ENCODE data around the gene FOXJ3.

FOXJ3 gene

GRCh38 chr1:42144711-42145388 lies 190.2 kb downstream of the FOXJ3 start:
- no peak for DNase-seq (ENCODE audit: low read depth in 2 of 2)

GRCh38 chr1:42143896-42144710 lies 190.9 kb downstream of the FOXJ3 start:
- DNase-seq (ENCODE audit: low read depth in 2 of 2): no peak

DNA sequence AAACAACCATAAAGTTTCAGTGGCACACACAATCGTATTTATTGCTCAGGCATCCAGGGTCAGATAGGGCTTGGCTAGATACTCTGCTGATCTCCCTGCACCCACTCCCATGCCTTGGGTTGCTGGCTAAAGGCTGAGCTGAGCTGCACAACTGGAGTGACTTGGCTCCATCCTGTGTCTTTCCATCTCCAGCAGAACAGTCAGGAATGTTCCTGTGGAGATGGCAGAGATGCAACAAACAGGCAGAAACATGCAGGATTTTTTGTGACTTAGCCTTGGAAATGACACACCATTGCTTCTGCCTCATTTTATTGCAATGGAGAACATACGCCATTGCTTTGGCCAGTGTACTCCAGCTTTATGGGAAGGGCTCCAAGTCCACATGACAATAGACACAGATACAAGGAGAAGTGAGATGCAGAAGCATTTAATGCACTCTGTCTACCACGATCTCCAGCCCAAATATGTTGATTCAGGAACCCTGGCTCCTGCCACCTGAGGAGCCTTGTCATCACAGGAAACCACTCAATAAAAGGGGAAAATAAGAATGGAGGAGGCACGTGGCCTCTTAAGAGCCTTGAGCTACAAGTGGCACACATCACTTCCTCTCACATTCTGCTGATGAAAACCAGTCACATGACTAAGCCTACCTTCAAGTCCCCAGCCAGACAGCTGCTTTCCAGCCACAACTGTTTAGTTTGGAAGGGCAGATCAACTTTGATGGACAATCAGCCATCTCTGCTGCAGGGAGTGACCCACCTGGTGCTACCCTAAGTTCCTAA lies 191.9 kb downstream of the FOXJ3 start:
- DNase-seq (ENCODE audit: low read depth in 2 of 2): no peak

DNA sequence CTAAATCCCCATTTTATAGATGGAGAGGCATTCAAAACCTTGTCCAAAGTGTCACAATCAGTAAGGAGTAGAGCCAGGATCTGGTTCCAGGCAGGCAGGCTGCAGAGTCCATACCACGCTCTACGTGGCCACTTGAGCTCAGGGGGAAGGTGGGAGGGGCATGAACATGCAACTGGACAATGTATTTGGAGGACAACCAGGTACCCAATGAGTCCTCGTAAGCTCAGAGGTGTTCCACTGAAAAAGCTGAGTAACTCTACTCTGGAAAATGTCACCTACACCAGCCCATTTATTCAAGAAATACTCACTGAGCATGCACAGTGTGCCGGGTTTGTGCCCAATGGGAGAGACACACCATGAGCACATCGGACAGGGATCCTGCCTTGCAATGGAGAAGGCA lies 193.1 kb downstream of the FOXJ3 start:
- DNase-seq (ENCODE audit: low read depth in 2 of 2): no peak

GRCh38 chr1:42140191-42140590 lies 194.8 kb downstream of the FOXJ3 start:
- no peak for DNase-seq (ENCODE audit: low read depth in 2 of 2)

DNA sequence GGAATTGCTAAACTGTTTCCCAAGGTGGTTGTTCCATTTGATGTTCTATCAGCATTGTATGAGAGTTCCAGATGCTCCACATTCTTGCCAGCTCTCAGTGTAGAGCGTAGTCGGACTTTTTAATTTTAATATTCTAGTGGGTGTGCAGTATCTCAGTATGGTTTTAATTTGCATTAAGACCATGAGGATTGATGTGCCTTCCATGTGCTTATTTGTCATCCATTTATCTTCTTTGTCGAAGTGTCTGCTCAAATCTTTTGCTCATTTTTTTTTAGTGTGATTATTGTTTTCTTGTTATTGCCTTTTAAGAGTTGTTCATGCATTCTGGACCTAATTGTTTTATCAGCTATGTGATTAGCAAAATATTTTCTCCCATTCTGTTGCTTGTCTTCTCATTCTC lies 195.6 kb downstream of the FOXJ3 start:
- DNase-seq (ENCODE audit: low read depth in 2 of 2): no peak

GRCh38 chr1:42138586-42138985 lies 196.4 kb downstream of the FOXJ3 start:
- DNase-seq (ENCODE audit: low read depth in 2 of 2): no peak

GRCh38 chr1:42137766-42138165 lies 197.3 kb downstream of the FOXJ3 start:
- no peak for DNase-seq (ENCODE audit: low read depth in 2 of 2)

DNA sequence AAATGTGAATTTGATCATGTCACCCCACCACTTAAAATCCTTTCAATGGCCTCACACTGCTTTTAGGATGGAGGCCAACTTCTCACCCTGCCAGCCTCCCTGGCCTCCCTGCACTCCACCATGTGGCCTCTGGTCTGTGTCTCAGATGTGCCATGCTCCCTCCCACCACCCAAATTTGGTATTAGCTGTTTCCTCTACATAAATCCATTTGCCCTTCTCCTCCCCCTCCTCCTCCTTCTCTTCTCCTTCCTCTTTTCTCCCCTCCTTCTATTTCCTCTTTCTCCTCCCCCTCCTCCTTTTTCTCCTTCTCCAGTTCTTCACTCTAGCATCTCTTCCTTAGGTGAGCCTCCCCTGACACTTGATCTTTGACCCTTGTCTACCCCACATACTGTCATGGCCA lies 198.6 kb downstream of the FOXJ3 start:
- no peak for DNase-seq (ENCODE audit: low read depth in 2 of 2)

DNA sequence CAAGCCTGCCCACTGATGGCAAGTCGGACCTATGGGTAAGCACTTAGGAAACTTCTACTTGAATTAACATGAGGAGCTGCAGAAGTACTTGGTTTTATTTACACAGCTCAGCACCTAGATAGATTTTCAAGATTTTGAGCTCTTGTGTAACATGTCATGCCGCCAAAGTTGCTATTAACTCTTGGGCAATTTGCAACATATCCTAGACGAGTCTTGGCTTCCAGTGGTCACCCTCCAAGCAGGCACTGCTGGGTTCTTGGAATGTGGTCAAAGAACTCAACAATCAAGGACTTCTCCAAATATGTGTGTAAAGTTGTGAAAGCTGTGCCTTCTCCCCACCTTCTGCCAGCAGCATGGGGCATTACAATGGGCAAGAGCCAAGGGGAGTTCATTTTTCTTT lies 199.6 kb downstream of the FOXJ3 start:
- no peak for DNase-seq (ENCODE audit: low read depth in 2 of 2)

- DNase-seq (ENCODE audit: low read depth in 2 of 2): no peak
Observed at GRCh38 chr1:42133809-42134526, 201.1 kb downstream of the FOXJ3 start.

DNA sequence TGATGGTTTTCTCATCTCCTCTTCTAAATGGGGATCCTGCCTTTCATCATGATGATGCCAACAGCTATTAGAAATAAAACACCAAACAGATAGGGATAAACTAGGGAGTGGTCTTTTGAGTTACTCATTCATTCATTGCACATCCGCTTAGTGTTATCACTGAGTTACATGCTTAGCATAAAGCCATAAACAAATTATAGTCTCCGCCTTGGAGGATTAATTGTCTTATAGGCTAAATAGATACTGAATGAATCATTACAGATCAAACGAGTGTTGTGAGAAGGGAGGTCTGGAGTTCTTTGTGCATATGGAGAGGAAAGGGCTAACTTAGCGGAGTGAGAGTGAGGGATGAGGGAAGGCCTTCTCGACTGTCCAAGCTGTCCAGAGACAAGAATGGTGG lies 201.6 kb downstream of the FOXJ3 start:
- no peak for DNase-seq (ENCODE audit: low read depth in 2 of 2)

DNA sequence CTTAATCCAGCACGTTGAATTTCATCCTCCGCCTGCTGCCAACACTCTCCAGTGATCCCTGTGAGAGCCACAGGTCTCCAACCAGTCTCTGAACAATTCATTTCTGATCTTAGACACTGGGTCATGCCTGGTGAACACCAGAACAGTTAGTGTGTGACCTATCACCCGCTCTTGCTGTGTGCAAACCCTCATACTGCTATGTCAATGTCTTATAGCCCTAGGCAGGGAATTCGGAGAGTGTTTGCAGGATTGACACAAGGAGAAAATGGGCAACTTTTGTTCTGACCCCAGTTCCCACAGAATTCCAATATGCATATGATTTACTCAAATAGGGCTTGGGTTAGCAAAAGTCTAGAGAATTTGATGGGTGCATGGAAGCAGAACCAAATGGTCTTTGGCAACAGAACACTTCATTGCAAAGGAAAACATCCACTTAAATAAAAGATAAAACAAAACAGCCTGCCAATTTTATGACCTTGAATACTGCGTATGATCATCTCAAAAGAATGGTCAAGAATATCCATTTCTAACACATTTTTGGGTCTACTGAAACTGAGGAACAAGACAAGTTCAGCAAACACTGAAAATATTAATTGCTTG lies 204.9 kb downstream of the FOXJ3 start:
- DNase-seq (ENCODE audit: low read depth in 2 of 2): no peak

DNA sequence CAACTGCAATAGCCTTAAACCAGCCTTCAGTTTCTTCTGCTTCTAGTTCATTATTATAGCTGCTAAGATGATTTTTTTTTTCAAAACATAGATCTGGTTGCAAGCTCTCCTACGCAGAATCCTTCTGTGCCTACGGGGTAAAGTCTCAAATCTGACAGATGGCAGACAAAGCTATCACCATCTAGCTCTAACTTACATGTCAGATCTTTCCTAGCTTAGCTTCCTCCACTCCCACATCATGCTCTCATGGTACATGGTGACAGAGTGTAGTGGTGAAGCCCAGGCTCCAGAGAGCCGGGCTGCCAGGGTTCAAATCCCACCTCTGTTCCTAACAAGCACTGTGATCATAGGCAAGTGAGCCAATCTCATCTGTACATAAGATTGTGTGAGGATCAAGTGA lies 206.1 kb downstream of the FOXJ3 start:
- DNase-seq (ENCODE audit: low read depth in 2 of 2): no peak

GRCh38 chr1:42128499-42128898 lies 206.5 kb downstream of the FOXJ3 start:
- DNase-seq (ENCODE audit: low read depth in 2 of 2): no peak

GRCh38 chr1:42127767-42128166 lies 207.3 kb downstream of the FOXJ3 start:
- no peak for DNase-seq (ENCODE audit: low read depth in 2 of 2)

Measured in stimulated activated CD4-positive, alpha-beta T cell treated with anti-CD3 and anti-CD28 coated beads, Interleukin-4, amount 100 ng/mL, for 48 hours (primary cell).